NCI-H774 (cell line): ENCODE results near the gene DMD.
A peak's percentile ranks its signal among the peaks of the same experiment; 100 is the strongest.

Source experiments
- DNase-seq: peaks from one replicate; lab custom pipeline; 2025; lab: John Stamatoyannopoulos, UW

The DMD gene

GRCh38 chrX:31280580-31280979, 1930.8 kb downstream of the DMD start:
- no peak for DNase-seq

GRCh38 chrX:31279359-31279758, 1932.0 kb downstream of the DMD start:
- no peak for DNase-seq

- DNase-seq, result no peak
Observed at GRCh38 chrX:31272472-31272775, 1938.9 kb downstream of the DMD start.

- no peak for DNase-seq
Observed at GRCh38 chrX:31271615-31272471, 1939.5 kb downstream of the DMD start.

DNA sequence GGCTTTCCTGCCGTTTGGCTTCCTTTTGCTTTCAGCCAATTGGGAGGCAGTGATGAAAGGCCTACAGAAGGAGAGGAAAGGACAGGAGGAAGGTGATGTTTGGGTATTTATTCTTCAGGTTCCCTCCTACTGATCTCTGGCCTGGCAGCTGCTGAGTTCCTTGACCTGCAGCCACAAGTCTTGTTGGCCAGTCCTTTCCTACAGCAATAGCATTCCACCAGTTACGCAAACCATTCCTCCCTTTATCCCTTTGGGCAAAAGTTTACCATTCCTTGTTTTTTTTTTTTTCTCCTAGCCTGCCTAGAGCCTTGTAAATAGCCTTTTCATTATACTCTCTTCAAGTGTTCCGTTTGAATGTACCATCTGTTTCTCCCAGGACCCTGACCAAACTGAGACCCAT, 1941.4 kb downstream of the DMD start:
- no peak for DNase-seq

GRCh38 chrX:31268359-31268758, 1943.0 kb downstream of the DMD start:
- DNase-seq, result no peak

DNA sequence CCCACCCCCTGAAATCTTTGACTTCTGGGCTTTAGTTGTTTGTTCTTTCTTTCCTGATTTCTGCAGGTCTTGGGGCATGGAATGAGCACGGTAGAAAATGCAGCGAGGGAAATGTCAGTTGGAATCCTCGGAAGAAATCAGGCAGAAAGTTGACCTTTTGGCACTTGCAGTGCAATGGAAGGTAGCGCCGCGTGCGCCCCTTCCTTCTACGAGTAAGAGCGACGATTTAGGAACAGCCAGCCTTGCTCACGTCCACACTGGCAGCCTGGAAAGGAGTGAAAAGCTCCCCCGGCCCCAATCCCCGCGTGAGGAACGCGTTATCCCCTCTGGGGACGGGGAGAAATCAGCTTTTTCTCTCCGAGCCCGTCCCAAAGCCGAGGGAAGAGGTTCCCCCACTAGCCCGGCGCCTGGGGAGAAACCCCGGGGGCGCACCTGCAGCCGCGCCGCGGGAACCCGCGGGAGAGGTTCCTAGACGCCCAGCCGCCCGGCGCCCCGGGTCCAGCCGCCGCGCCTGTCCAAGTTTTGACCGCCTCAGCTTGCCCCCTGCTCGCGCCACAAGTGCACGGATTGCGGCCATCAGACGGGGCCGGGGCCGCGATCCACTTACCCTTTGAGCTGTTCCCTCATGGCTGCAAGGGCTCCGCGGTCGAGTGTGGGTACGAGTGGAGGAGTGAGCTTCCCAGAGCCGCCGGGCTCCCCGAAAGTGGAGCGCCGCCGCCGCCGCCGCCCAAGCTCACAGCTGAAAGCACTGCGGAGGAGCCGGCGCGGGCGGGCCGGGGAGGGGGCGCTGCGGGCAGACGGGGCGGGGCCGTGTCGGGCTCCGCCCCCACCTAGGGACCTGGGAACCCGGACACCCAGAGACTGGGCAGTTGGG, 1944.9 kb downstream of the DMD start:
- peak; percentile 30 for DNase-seq

- no peak for DNase-seq
Observed at GRCh38 chrX:31265383-31265782, 1946.0 kb downstream of the DMD start.

DNA sequence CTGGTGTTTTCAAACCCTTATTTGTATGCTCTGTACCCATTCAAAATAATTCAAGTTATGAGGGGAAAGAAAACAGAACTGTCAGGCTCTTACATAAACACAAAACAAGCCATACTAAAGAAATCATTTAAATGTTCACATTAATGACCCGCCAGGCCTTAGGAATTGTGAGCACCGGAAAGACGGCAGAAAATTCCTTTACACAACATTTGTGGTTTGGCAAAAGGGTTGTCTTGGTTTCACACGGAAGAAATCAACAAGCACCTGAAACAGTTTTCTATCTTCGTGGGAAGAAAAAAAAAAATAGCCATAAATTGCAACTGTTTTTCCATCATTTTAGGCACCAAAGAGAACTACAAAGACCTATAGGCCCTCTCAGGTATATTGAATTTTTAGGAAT, 1951.0 kb downstream of the DMD start:
- DNase-seq, result no peak

GRCh38 chrX:31258166-31258565, 1953.2 kb downstream of the DMD start:
- DNase-seq, result no peak

DNA sequence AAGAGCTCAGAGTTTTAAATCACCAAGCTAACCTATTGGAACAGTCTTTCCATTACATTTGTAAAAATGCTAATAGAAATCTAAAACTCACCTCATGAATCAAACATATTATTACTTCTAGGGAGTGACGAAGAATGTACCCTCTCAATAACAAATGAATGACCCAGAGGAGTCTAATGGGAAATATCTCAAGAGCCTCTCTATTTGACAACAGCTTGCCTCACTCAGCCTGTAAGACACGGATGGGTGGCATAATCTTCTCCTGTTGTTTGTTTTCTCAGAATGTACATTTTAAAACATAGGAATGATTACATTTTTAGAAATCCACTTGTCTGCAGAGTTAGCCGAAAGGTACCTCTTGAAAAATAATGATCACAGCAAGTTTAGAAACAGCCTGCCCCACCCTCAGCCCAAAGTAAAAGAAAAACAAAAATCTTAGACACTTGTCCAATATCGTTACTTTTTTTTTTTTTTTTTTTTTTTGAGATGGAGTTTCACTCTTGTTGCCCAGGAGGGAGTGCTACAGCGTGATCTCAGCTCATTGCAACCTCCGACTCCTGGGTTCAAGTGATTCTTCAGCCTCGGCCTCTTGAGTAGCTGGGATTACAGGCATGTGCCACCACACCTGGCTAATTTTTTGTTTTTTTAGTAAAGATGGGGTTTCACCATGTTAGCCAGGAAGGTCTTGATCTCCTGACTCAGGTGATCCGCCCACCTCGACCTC, 1955.9 kb downstream of the DMD start:
- no peak for DNase-seq

DNA sequence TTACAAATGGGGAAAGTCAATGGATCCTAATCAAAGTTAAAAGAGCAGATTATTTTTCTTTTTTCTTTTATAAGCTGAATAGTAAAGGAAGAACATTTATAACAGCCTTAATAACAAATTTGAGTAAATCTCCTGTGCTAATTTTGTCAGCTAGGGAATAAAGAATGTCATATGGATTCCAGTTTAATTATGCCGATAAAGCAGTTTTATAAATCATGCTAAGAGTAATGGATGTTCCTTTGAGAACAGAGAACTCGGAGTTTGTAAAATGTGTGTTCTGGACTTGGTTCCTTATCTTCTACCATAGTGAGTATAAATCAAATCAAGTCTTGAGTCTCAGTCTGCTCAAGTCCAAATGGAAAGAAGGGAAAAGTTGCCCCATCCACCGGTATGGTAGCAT, 1959.2 kb downstream of the DMD start:
- DNase-seq, result no peak

- no peak for DNase-seq
Observed at GRCh38 chrX:31251336-31251735, 1960.0 kb downstream of the DMD start.

- DNase-seq, result no peak
Observed at GRCh38 chrX:31245714-31246113, 1965.6 kb downstream of the DMD start.

DNA sequence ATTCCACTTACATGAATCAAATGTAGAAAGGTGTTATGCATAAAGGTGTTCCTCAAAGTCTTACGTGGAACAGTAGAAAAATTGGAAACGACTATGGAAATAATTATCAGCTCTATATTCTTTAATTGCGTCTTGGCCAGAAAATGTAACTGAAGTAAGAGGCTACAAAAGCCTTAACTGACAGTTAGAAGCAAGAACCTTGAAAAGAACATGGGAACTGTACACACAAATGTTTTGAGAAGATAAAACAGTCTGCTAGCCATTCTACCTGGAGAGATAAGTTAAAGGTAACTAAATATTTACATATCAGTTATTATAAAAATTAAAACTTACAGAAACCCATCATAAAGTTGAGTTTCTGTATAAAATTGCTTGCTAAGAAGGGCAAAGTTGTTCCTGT, 1967.5 kb downstream of the DMD start:
- no peak for DNase-seq

GRCh38 chrX:31240982-31241381, 1970.4 kb downstream of the DMD start:
- no peak for DNase-seq

DNA sequence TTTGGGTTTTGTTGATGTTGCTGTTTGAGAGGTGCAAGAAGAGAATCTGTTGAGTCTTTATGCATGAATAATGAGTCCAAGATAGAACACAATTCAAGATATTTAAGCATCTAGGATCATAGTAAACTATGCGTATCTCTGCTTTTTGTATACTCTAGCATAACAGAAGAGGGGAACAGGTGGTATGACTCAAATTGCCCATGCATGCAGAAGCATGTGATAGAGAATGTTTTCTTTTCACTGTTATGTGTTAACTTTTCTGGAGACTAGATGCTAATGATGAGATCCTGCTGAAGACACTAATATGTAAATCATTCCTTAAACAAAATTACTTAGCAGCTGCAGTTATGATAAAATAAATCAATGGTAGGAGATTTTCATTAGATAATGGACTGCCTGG, 1974.2 kb downstream of the DMD start:
- DNase-seq, result no peak

DNA sequence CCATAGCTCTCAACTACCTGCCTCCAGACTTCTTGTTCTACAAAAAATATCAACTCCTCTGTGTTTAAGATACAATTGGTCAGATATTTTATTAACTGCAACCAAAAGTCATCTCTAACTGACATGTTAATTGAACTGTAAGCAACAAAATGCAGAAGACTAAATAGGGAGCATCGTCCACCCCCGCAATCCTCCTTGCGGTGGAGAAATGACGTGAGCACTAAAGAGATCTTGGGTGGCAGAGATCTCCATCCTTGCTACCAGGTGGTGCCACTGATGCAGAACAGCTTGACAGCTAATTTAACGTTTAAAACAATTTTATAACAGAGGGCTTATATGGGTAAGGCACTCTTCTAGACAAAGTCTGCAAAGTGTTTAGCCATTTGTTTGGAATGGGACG, 1975.1 kb downstream of the DMD start:
- DNase-seq, result no peak

DNA sequence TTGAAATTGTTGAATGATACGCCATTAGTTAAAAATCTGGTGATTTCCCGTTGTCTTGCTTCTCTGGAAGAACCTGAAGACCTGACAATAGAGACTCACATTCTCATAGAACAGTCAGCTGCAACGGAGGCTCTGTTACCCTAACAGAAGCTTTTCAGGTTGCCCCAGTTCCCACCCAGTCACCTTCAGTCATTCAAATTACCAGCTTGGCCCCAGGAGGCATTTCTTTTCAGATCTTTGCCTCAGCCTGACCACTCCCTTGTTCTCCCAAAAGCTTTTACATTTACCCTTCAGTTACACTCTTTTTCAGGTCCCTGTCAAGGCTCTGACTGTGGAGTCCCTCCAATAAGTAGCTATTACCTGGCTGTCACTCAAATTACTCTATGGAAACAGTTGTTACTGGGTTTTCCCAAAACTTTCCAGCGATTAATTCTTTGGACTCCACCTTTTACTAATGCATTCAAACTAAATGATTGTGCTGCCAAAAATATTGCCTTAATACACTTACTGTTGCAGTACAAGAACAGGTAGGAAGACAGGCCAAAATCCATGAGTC, 1977.3 kb downstream of the DMD start:
- DNase-seq, result no peak

GRCh38 chrX:31232506-31232905, 1978.8 kb downstream of the DMD start:
- DNase-seq, result no peak

- DNase-seq, result no peak
Observed at GRCh38 chrX:31228909-31229308, 1982.4 kb downstream of the DMD start.

GRCh38 chrX:31228415-31228832, 1982.9 kb downstream of the DMD start:
- no peak for DNase-seq
